Measurements from ENCODE around the gene MAPRE2.

The MAPRE2 gene

DNA sequence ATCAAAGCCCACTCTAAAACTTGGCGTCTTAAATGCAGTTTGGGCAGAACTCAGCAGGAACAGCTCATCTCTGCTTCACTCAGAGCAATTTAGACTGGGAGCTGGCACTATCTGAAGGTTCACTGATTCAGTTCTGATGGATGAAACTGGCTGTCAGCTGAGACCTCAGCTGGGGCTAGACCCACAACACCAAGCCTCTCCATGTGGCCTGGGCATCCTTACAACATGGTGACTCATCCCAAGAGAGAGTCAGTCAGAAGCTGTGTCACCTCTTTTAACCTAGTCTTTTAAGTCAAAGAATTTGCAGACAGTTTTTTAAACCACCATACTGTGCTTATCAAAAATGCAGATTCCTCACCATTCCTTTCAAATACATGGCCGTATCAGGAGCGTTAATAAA is 137.0 kb downstream of the MAPRE2 start:
- H3K27me3 Mint-ChIP-seq: no peaks in the 10 kb centered on the region

DNA sequence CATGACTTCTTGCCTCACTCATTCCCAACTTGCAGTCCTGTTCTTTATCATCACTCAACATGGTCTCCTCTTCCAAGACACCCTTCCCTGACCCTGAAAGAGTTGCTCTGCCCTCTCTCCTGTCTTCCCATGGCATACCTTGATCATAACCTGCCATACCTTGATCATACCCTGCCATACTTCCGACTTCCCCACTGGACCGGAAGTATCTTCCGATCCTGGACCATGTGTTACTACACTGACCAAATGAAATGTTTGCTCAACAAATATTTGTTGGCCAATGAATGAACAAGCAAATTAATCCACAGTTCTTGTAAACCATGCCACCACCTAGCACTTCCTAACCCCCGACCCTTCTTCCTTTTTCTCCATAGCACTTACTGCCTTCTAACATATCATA is 138.7 kb downstream of the MAPRE2 start:
- H3K4me3 Mint-ChIP-seq: no peak overlapping the region
- H3K36me3 Mint-ChIP-seq: peaks cover 1% of the 10 kb centered on the region
- peaks cover 10% of the 10 kb centered on the region for H3K4me1 Mint-ChIP-seq
- ATAC-seq (ENCODE audit: low read depth): no peak
- peaks cover 4% of the 10 kb centered on the region for H3K9me3 Mint-ChIP-seq
- H3K27ac Mint-ChIP-seq: no peak overlapping the region
- DNase-seq (ENCODE audit: low spot score in 2 of 2): no peak
- no peaks in the 10 kb centered on the region for H3K27me3 Mint-ChIP-seq

More for the DNA sequence above, 137.0 kb downstream of the MAPRE2 start:
- Mint-ChIP-seq H3K4me3 (no peak overlapping the region), H3K9me3 (peaks cover 4% of the 10 kb centered on the region), H3K36me3 (peaks cover 1% of the 10 kb centered on the region), H3K4me1 (peaks cover 19% of the 10 kb centered on the region), H3K27ac (no peak overlapping the region)
- ATAC-seq (ENCODE audit: low read depth): no peak
- no peak for DNase-seq (ENCODE audit: low spot score in 2 of 2)

DNA sequence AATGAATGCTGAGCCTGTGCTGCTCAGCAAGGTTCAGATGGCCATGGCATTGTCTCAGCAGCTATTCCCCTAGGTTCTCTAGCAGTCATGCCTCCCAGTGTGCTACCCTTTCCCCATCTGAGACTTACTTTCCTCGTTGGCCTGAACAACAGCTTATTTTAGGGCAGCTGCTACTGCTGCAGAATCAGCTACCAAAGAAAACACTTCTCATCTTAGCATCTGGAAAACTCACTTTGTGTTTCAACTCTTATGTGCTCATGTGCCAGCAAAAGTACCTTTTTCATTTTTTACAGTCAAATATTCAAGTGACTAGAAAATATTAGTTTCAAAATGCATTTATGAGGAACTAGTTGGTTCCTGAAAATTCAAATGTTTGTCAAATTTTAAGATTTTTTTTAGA is 139.2 kb downstream of the MAPRE2 start:
- Mint-ChIP-seq H3K9me3 (peaks cover 4% of the 10 kb centered on the region), H3K27me3 (no peaks in the 10 kb centered on the region), H3K27ac (no peak overlapping the region), H3K4me1 (peaks cover 9% of the 10 kb centered on the region), H3K36me3 (peaks cover 1% of the 10 kb centered on the region), H3K4me3 (no peak overlapping the region)
- DNase-seq (ENCODE audit: low spot score in 2 of 2) (no peak), ATAC-seq (ENCODE audit: low read depth) (no peak)

GRCh38 chr18:35182151-35182550 is 140.9 kb downstream of the MAPRE2 start:
- no peak overlapping the region for H3K27ac Mint-ChIP-seq
- no peak for ATAC-seq (ENCODE audit: low read depth)

GRCh38 chr18:35183886-35184285 is 142.7 kb downstream of the MAPRE2 start:
- no peak overlapping the region for H3K27ac Mint-ChIP-seq
- no peaks in the 10 kb centered on the region for H3K27me3 Mint-ChIP-seq
- no peaks in the 10 kb centered on the region for H3K36me3 Mint-ChIP-seq
- no peak overlapping the region for H3K4me3 Mint-ChIP-seq
- H3K4me1 Mint-ChIP-seq: peaks cover 13% of the 10 kb centered on the region
- ATAC-seq (ENCODE audit: low read depth): no peak
- H3K9me3 Mint-ChIP-seq: no peaks in the 10 kb centered on the region
- no peak for DNase-seq (ENCODE audit: low spot score in 2 of 2)

More at GRCh38 chr18:35182151-35182550, 140.9 kb downstream of the MAPRE2 start:
- Mint-ChIP-seq H3K4me3 (no peak overlapping the region), H3K27me3 (no peaks in the 10 kb centered on the region), H3K36me3 (no peaks in the 10 kb centered on the region), H3K9me3 (no peaks in the 10 kb centered on the region), H3K4me1 (peaks cover 13% of the 10 kb centered on the region)
- no peak for DNase-seq (ENCODE audit: low spot score in 2 of 2)

DNA sequence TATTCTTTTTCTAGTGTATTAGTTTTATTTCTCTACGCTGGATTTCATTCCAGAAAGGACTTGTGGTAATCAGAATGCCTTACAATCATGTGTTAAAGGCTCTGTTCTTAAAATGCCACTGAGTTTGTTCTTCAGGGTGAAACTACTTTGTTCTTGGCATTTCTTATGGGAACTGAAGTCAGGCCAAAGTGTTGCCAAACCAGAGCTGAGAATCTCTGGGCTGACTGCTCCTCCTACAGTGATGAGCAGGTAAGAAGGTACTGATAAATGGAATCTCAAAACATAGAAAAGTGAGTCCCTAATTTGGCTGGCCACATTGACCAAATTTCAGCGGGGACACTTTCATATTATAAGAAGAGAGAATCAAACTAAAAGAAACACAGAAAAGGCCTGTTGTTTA is 144.6 kb downstream of the MAPRE2 start:
- H3K36me3 Mint-ChIP-seq: no peaks in the 10 kb centered on the region
- no peak overlapping the region for H3K4me3 Mint-ChIP-seq
- H3K9me3 Mint-ChIP-seq: no peaks in the 10 kb centered on the region
- H3K27me3 Mint-ChIP-seq: no peaks in the 10 kb centered on the region
- H3K4me1 Mint-ChIP-seq: peaks cover 13% of the 10 kb centered on the region
- ATAC-seq (ENCODE audit: low read depth) (no peak), DNase-seq (ENCODE audit: low spot score in 2 of 2) (no peak)
- H3K27ac Mint-ChIP-seq: no peak overlapping the region

GRCh38 chr18:35186291-35187034 is 145.2 kb downstream of the MAPRE2 start:
- Mint-ChIP-seq H3K36me3 (no peaks in the 10 kb centered on the region), H3K4me3 (no peak overlapping the region), H3K4me1 (peaks cover 8% of the 10 kb centered on the region), H3K9me3 (no peaks in the 10 kb centered on the region), H3K27me3 (no peaks in the 10 kb centered on the region), H3K27ac (no peak overlapping the region)
- ATAC-seq (ENCODE audit: low read depth): no peak
- no peak for DNase-seq (ENCODE audit: low spot score in 2 of 2)

DNA sequence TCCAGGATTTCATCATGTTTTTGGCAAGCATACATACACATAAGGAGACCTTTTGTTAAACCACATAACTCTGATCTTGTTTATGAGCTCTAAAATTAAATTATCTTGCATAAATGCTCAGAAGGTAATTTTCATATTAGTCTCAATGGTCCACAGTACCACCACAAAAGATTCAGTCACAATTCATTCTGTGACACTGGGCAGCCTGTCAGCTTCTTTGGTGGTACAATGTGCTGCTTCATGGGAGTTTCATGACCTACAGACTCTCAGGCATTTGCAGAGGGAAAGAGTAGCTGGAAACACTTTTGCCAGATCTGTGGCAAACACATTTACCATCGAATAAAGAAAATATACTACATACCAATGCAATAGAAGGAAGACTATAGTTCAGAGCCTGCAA is 148.3 kb downstream of the MAPRE2 start:
- peaks cover 6% of the 10 kb centered on the region for H3K4me1 Mint-ChIP-seq
- H3K27me3 Mint-ChIP-seq: no peaks in the 10 kb centered on the region
- no peak for DNase-seq (ENCODE audit: low spot score in 2 of 2)
- no peak for ATAC-seq (ENCODE audit: low read depth)
- H3K4me3 Mint-ChIP-seq: no peak overlapping the region
- H3K36me3 Mint-ChIP-seq: no peaks in the 10 kb centered on the region
- no peak overlapping the region for H3K27ac Mint-ChIP-seq
- H3K9me3 Mint-ChIP-seq: no peaks in the 10 kb centered on the region

- no peaks in the 10 kb centered on the region for H3K27me3 Mint-ChIP-seq
- no peaks in the 10 kb centered on the region for H3K9me3 Mint-ChIP-seq
- ATAC-seq (ENCODE audit: low read depth): no peak
- H3K4me1 Mint-ChIP-seq: peaks cover 6% of the 10 kb centered on the region
- no peaks in the 10 kb centered on the region for H3K36me3 Mint-ChIP-seq
- H3K27ac Mint-ChIP-seq: peak overlapping the region; percentile 16
- no peak for DNase-seq (ENCODE audit: low spot score in 2 of 2)
- H3K4me3 Mint-ChIP-seq: no peak overlapping the region
Measured at GRCh38 chr18:35190948-35191697, 149.9 kb downstream of the MAPRE2 start.

GRCh38 chr18:35191698-35192025 is 150.4 kb downstream of the MAPRE2 start:
- no peaks in the 10 kb centered on the region for H3K27me3 Mint-ChIP-seq
- H3K4me3 Mint-ChIP-seq: no peak overlapping the region

DNA sequence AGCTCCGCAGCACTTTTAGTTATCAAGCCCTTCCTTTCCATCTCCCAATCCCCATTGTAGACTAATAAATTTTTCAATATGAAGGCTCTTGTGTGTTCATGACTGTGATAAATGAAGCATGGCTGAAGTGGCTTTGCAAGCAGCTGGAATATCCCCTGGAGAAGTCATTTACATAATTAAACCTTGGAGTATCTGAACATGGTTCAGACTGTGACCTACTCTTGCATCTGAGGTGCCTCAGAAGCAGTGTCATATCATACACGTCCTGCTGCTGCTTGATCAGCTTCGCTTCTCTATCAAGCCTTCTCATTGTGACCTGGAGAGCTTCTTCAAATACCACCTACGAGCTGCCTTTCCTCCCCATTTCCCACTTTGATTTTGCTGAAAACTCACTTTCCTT is 151.2 kb downstream of the MAPRE2 start:
- H3K9me3 Mint-ChIP-seq: no peaks in the 10 kb centered on the region
- no peak overlapping the region for H3K27ac Mint-ChIP-seq
- peaks cover 3% of the 10 kb centered on the region for H3K4me1 Mint-ChIP-seq
- ATAC-seq (ENCODE audit: low read depth) (no peak), DNase-seq (ENCODE audit: low spot score in 2 of 2) (no peak)
- H3K36me3 Mint-ChIP-seq: no peaks in the 10 kb centered on the region
- no peak overlapping the region for H3K4me3 Mint-ChIP-seq
- no peaks in the 10 kb centered on the region for H3K27me3 Mint-ChIP-seq

More at GRCh38 chr18:35191698-35192025, 150.4 kb downstream of the MAPRE2 start:
- Mint-ChIP-seq H3K36me3 (no peaks in the 10 kb centered on the region), H3K4me1 (peaks cover 4% of the 10 kb centered on the region), H3K9me3 (no peaks in the 10 kb centered on the region), H3K27ac (peak overlapping the region; percentile 16)
- ATAC-seq (ENCODE audit: low read depth) (no peak), DNase-seq (ENCODE audit: low spot score in 2 of 2) (no peak)

Data from memory B cell (primary cell).